IPS DF 4.7 (cell line): ENCODE measurements around the gene E2F3.

Source experiments
- DNase-seq: peaks from one replicate; pipeline ENCODE4 v3.0.0-alpha.2; 2013; ENCODE audit warnings: low spot score; ENCODE audit errors: extremely low read depth

E2F3 gene

DNA sequence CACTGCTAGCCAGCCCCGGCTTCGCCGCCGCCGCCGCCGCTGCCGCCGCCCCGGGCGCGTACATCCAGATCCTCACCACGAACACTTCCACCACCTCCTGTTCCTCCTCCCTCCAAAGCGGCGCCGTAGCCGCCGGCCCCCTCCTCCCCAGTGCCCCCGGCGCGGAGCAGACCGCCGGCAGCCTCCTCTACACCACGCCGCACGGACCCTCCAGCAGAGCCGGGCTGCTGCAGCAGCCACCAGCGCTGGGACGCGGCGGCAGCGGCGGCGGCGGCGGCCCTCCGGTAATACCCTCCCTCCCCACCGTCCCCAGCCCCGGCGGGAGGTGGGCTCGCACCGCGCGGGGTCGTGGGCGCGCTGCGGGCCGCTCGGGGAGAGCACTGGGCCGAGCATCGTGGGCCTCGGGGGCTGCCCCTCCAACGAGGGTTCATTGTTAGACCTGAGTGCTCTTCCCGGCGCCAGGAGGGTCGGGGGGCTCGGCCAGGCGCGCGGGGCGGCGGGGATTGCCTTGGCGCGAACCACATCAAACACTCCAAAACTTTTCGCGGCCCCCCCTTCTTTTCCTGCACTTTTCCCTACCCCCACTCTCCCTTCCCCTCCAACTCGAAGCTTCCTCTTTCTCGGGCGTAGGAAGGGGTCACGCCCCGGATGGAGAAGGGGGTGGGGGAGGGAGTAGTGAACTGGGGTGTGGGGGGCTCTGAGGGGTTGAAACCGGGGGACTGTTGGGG is 827 bp downstream of the E2F3 start:
- no peak for DNase-seq

DNA sequence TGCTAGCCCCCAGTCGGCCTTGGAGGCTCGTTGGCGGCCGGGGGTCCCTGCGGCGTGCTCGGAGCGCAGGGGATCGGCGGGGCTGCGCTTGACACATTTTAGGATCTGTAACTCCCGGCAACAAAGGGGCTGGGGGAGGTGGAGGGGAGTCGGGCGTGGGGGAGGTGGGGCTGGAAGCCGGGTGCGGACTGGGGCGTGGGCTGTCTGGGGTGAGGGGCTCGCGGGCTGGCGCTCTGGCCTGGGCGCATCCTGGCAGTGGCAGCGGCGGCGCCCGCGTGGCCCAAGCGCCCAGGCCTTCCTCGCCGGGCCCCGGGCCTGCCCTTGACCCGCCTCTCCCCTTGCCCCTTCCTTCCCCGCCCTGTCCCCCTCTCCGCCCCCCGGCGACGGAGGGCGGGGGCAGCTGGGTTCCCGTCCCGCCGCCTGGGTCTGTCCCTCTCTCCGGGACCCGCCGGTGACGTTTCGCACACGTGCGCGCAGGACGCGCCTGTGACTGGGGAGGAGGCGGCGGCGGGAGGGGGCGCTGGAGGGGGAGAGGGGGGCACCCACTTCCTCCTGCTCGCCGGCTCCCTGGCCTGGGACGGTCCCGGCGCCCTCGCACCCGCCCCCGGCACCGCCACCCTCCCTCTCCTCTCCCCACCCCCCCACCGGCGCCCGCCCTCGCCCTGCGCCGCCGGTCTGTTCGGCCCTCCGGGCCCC is 1.5 kb downstream of the E2F3 start:
- no peak for DNase-seq

DNA sequence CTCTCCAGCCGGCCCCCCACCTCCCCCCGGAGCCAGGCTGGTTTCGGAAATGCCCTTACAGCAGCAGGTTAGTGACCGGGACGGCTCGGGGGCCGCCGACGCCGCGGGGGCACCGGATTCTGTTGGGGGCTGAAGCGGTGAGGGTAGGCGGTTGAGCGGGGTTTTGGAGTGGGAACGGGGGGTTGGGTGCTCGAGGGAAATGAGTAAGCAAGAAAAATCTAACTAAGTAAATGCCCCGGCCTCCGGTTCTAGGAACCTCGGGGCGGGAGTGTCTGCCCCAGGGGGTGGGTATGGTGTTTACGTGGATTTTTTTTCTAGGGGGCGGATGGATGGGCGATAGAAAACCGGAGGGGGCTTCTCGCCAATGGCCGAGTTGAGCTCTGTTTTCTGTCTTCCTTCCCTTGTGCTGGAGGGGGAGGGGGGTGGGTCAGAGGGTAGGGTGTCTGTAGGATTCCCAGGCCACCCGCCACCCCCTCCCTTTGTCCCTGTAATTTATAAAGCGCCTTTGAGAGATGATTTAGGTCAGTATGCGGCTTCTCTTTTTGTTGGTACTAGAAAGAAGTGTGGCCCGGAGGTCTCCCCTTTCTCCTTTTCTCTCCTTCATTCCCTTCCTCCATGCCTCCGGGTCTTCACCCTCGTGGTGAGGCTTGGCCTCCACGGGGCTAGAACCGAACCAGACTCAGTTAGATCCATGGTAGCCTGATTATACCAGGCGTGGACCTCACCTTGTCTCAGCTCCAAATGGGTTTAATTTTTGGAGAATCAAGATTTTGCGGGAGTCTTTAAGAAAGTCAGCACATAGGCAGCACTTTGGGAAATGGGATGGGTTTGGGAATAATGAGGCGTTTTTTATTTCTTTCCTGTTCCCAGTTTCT is 2.3 kb downstream of the E2F3 start:
- DNase-seq: no peak

DNA sequence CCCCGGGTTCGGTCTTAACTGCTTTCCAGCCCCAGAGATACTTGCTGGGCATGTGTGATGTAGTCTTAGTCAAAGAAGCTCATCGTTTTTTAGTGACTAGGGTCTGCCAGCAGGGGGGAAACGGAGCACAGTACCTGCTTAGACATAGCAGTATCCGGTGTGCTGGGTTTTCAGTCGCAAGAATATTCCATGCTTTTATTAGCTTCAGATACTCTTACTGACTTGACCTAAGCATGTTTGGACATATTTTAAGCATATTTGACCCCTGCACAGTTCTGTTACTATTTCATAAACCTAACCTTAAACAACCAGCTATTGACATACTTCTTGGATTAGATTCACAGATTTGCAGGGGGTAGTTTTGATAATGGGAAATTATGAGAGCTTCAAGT is 3.0 kb downstream of the E2F3 start:
- no peak for DNase-seq

DNA sequence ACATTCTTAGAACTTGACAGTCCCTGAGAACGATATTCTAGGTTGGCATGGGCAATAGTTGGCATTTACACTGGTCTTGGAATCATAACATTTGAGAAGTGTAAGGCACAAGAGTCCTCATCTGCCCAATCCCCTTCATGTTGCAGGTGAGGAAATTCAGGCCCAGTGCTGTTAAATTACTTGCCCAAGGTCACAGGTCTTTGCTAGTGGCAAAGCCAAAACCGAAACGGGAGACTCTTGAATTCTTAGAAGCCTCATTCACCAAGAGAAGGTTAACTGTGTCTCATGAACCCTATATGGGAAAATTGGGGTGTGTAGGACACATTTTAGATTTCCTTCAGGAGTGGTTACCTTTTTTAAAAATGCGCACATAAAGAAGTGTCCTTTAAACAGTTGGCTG is 7.2 kb downstream of the E2F3 start:
- DNase-seq: no peak

DNA sequence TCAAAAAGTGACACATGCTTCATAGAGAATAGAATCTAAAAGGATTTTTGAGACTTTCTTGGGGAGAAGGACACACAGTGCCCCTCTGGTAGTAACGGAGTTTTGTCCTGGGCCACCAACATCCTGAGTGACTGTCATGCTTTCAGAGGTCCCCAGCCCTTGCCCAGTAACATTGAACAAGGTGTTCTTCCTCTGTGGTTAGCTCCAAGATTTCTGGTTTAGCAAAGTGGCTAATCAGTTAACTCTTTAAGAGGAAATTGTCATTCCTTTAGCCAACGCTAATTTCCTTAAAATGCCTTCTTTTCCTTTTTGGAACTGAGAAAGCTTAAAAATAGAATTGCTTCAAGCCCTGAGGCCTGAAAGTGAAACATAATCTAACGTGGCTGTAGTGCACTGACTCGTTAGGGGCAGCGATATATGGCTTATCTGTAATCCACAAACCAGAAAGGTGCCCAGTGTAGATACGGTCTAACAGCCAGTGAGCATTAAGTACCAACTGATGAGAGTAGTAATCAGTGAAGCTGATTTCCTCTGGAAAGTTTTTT is 7.8 kb downstream of the E2F3 start:
- DNase-seq: no peak

DNA sequence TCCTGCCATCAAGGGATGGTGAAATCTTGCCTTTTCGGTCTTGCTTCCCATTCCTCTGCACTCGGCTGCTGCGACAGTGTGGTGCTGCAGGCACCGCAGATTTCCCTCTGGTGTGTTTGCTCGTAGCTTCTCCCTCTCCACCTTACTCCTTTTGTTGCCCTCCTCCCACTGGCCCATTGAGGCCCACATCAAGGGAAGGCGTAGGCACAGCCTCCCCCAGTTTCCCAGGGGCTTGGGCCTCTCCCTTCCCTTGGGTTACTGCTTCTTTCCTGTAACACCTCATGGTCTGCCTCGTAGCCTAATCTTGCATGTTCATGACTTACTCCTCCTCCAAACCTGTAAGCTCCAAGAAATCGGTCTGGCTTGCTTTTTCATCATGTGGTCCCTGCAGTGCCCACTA is 9.9 kb downstream of the E2F3 start:
- no peak for DNase-seq

DNA sequence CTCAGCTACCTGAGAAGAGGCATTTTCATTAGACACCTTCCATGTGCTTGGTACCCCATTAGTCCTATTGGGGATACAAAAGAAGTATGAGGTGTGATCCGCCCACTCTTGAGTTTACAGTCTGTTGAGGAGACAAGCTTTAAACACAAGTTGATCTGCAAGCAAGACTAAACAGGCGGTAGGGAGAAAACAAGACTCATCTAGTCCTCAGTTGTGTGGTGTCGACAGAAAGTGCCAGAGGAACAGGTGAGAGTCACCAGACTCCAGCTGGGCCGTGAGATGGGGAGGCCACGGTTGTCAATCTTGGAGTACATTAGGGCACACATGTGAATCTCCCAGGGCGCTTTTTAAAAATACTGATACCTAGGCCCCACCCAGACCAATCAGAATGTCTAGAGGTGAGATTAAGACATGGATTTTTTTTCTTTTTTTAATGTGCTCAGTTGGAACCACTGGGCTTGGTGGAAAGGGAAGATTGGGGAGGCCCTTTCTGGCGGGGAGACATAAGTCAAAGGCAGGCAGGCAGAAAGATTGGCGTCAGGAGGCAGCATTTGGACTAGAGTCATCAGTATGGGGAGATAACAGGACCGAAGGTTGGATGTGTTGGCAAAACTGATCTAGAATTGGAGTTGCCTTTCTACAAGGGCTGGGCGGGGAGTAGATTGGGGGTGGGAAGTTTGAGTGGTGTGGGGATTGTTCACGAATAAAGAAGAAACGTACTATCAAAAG is 10.4 kb downstream of the E2F3 start:
- no peak for DNase-seq

DNA sequence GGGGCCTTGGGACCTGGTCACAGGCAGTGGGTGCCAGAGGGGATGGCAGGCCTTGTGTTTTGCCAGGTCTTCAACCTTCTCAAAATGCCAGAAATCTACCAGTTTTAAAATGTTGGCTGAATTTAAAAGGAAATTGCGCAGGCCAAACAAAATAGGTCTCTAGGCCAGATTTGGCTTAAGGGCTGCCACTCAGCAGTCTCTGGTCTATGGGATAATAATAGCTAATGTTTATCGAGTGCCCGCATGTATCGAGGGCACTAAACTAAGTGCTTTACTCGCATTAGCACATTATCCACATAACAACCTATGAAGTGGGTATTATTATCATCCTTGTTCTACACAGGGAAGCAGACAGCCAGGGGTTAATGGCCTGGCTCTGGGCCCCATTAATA is 11.0 kb downstream of the E2F3 start:
- DNase-seq: no peak

DNA sequence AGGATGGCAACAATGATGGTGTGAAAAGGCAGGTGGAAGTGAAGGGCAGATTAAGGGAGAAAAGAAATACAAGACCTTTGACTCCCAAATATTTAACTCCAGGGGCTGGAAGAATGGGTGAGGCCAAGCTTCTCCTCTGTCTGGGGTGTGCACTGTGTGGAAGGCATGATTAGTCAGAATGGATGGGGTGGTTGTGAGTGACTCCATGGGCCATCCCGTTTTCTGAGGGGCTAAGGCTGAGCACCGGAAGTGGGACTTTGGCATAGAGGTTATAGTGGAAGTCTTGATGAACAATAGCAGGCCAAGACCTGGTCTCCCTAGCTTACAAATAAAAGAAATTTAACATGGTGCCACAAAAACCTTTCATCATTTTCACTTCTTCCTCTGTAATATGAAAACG is 12.1 kb downstream of the E2F3 start:
- no peak for DNase-seq

DNA sequence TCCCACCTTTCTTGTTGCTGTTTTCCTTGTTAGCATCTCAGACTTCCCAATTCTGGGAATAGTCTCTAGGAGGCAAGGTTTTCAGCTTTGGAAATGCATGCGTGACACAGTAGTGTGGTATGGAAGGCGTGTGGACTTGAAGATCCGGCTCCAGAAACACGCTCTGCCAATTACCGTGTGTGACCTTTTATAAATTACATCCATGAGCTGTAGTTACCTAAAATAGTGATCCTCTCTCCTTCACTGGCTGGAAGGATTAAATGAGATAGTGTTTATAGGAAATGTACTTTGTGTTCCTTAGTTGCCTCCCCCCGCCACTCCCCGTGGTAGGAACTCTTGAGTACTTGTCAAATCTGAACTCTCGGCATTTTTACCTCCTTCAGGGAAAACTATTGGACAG is 13.0 kb downstream of the E2F3 start:
- no peak for DNase-seq

DNA sequence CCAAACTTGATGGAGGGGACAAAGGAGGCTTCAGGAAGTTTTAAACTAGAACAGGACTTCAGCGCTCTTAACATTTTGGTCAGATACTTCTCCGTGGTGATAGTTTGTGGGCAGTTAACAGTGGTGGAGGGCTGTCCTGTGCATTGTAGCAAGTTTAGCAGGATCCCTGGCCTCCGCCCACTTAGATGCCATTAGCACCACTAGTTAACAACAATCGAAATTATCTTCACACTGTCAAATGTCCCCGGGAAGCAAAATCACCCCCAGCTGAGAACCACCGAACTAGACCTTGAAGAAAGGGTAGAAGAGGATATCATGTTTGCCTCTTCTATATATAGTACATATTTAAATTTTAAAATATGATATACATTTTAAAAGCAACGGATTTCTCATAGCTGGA is 13.6 kb downstream of the E2F3 start:
- DNase-seq: no peak

DNA sequence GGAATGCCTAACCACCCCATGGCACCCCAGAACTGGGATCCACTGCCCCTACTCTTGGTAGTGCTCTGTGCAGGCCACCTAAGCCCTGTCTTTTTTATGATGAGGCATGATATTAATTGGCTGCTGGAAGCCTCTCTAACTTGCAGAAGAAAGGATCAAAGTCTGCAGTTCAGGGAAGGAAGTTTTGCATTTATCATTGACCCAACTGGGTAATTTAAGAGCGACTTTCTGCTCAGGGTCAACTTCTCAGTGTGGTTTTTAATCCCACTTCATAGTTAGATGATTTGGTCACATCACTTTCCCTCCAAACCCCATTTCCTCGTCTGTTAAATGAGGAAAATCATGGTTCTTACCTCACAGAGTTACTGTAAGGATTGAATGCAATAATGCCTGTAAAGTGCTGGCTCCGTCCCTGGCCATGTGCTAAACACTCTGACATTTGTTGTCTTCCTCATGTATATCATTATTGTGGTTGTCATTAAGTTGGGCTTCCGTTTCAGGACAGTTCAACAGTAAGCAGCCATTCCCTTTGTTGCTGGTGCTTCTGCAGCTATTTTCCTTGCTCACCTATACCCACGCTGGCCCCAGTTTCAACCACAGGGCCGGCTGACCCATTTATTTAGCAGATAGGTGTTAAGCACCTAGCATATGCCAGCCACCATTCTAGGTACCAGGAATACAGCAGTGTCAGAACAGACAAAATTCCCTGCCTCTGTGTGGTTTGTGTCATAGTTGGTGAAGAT is 14.2 kb downstream of the E2F3 start:
- no peak for DNase-seq

DNA sequence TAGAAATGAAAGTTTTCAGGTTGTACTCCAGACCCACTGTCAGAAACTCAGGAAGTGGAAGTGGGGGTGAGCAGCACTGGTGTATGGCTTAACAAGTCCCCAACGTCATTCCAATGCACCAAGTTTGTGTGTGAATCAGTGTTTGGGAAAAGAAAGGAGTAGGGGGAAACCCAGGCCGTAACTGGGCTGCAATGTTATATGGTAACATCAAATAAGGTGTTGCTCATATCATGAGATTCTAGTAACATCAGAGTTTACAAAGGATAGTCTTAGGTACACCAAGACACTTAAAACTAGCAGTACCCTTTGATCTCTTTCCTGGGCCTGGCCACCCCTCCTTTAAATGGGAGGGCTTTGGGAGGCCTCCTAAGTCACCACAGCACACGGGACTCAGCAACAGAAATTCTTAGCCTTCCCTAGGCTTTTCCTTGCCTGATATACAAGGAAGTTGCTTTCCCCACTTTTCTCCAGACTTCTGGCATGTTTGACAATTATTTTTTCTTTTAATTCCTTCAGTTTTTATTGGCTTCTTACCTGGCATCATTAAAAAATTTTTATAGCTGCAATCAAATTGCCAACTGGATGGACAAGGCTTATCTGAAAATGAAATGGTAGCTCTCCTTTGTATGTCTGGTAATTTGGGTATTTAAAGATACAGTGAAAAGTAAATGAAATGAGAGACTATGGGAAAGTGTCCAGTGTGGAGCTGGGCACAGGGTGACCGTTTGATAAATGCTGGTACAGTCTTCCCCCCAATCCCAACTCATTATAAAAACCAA is 15.1 kb downstream of the E2F3 start:
- DNase-seq: no peak

DNA sequence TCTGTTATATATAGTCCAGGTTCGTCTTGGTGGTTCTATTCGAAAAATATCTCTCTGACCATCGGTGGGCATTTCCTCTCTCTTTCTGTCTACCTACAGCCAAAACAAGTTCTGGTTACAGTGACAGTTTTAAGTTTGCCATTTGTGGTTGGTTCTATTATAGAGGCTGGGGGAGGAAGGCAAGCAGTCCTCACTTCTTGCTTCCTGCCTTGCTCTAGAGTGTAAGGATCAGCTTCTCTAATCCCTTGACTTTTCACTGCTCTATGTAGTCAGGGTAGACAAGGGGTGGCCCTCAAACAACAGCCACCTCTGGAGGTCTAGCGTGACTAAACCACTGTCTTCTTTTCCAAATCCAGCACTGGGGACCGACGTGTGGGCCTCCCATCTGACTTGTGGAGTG is 16.1 kb downstream of the E2F3 start:
- no peak for DNase-seq

DNA sequence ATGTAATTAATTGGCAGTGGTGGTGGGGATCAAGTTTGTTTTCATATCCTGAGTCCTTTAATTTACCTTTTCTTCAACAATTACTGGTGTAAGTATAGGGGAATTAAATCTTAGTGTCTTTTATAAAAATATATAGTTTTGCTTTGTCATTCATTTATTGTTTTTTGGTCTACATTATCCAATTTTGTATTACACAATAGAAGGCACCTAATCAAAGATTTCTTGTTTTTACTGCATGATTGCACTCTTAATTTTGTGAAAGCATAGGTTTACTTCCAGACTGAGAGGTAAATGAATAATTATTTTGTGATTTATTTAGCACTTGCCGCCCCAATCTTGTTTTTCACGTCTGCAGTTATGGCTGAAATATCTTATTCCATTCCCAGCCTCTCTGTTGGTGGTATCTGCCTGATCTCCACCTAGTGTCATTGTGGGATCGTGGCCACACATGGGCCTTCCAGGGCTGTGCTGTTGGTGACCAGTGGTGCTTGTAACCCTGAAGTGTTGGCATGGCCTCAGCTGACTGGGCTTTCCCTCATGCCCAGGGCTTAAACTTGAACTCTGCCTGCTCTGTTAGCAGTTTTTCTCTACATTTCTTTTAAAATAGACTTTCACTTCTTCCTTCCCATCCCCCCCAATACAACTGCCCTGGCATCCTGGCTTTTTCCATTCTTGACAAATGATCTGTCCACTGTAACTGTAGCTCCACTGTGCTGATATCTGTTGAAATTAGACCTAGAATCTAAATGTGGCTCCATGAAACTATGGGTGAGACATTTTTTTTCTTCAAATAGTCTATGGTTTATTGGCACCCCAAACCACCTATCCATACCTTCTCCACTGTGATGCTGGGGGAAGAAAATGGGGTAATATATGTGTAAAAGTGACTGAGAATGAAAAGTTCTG is 24.8 kb downstream of the E2F3 start:
- DNase-seq: no peak

DNA sequence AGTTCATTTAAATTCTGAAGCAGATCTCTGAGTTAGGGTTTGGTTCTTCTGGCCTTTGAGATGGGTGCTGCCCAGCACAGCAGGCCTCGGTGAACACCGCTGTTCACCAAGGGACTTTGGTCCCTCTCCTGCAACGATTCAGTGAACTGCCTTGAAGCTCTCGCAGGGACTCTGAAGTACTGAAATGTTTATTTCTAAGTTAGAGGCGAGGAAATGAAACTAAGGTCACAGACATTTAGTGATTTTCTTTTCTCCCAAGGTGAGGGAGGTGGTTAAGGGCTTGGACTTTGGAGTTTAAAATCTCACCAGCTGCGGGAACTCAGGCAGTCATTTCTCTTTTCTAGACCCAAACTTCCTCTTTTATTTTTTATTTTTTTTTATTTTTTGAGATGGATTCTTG is 26.2 kb downstream of the E2F3 start:
- DNase-seq: no peak

DNA sequence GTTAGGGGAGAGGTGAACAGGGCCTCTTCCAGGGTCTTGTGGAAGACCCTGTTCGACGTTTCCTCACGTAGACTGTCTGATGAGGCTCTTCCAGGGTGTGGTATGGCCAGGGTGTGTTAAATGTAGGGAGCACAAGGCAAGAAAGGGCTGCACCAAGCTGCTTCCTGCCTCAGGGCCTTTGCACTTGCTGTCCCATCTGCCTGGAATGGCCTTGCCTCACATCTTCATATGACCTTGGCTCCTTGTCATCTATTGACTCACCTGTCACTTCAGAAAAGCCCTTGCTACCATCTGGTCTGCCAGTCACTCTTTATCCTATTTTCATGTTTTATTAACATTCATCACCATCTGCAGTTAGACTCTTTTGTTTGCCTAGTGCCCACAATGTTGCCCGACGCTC is 31.0 kb downstream of the E2F3 start:
- DNase-seq: no peak

DNA sequence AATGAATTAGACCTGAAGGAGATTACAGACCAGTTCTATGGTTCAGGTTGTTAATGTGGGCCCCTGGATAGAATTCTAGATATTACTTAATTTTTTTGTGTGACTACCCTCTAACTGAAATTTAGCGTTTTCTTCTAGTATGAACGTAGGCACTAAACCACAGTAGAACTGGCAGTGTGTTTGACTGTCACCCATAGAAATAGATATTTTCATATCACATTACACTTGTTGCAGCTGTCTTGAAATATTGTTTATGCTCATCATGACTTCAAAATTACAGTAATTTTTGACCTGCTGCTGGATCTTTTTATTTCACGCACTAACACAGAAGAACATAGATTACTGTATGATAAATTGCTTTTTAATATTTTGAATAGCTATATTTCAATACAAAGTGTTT is 31.6 kb downstream of the E2F3 start:
- no peak for DNase-seq
